PC-9 (cell line): Measurements from ENCODE around the gene TTLL3. TPM values are rescaled to one million over a fixed set of nuclear protein-coding genes. Genes with fewer than 3 reads are reported as not detected.
"Not testable (repeated sequence)": the region's sequence is repeated elsewhere in the genome, so short reads cannot be mapped to it uniquely, and the experiment has no call there.

Source experiments
- BruUV-seq: library from RNA; stranded (reverse); fragments of 400-500 nt; replicated peaks from 2 replicates; lab custom pipeline; 2021; lab: Mats Ljungman, UMichigan
- CTCF ChIA-PET: fragments of 300-600 bp; sonication (Branson Sonifier 250); formaldehyde crosslinking; loops from one replicate; lab custom pipeline; 2022; ENCODE audit warnings: antibody characterized with exemption; lab: Charles Lee
- POLR2A ChIA-PET: fragments of 300-600 bp; sonication (Branson Sonifier 250); formaldehyde crosslinking; loops from one replicate; lab custom pipeline; 2022; ENCODE audit warnings: antibody characterized with exemption; ENCODE audit not compliant: unreplicated experiment; lab: Charles Lee
- DNase-seq, 2 experiments: peaks; one replicate each; pipeline versions ENCODE4 v3.0.0 to v3.0.0-alpha.2; 2015 to 2022; ENCODE audit warnings: mixed read lengths in 1 of 2
- H2AFZ ChIP-seq: fragments of 200-600 bp; sonication (generic); 2 replicates; pipeline ENCODE4 v1.8.1; 2017; ENCODE audit warnings: antibody characterized with exemption
- H3F3A ChIP-seq: fragments of 200-600 bp; sonication (generic); 2 replicates; pipeline ENCODE4 v1.8.1; 2017; ENCODE audit warnings: antibody characterized with exemption, mild to moderate bottlenecking, low read depth; ENCODE audit not compliant: insufficient read depth
- H3K27ac ChIP-seq: fragments of 200-600 bp; sonication (generic); 2 replicates; pipeline ENCODE4 v1.6.1; 2016; ENCODE audit warnings: mixed run types
- H3K27me3 ChIP-seq: fragments of 200-600 bp; sonication (generic); 2 replicates; pipeline ENCODE4 v1.6.1; 2016; ENCODE audit warnings: low read depth, mixed run types; ENCODE audit not compliant: insufficient read depth
- H3K36me3 ChIP-seq: fragments of 200-600 bp; sonication (generic); 2 replicates; pipeline ENCODE4 v1.6.1; 2016; ENCODE audit warnings: low read depth, mixed run types
- H3K4me1 ChIP-seq: fragments of 200-600 bp; sonication (generic); replicated peaks from 2 replicates; pipeline ENCODE4 v1.6.1; 2016; ENCODE audit warnings: mixed run types; ENCODE audit not compliant: insufficient read depth
- H3K4me2 ChIP-seq: fragments of 200-600 bp; sonication (generic); 2 replicates; pipeline ENCODE4 v1.6.1; 2017; ENCODE audit warnings: mixed run types
- H3K4me3 ChIP-seq: fragments of 200-600 bp; sonication (generic); 2 replicates; pipeline ENCODE4 v1.6.1; 2016; ENCODE audit warnings: mixed run types
- H3K79me2 ChIP-seq: fragments of 200-600 bp; sonication (generic); 2 replicates; pipeline ENCODE4 v1.6.1; 2017; ENCODE audit warnings: low read depth, mixed run types
- H3K9me2 ChIP-seq: fragments of 200-600 bp; sonication (generic); 2 replicates; pipeline ENCODE4 v1.8.1; 2017; ENCODE audit warnings: mild to moderate bottlenecking; ENCODE audit not compliant: insufficient read depth
- H3K9me3 ChIP-seq: fragments of 200-600 bp; sonication (generic); 2 replicates; pipeline ENCODE4 v1.8.1; 2016; ENCODE audit warnings: low read depth; ENCODE audit not compliant: insufficient read depth
- H4K20me1 ChIP-seq: fragments of 200-600 bp; sonication (generic); 2 replicates; pipeline ENCODE4 v1.8.1; 2017; ENCODE audit not compliant: insufficient read depth
- CTCF ChIP-seq: fragments of 200-600 bp; sonication (generic); conservative IDR thresholded peaks from 2 replicates; pipeline ENCODE4 v1.6.1; 2017; ENCODE audit warnings: mixed run types, antibody characterized with exemption, mild to moderate bottlenecking, moderate library complexity
- EZH2 ChIP-seq: fragments of 200-600 bp; sonication (generic); IDR thresholded peaks from 2 replicates; pipeline ENCODE4 v1.8.0; 2017; ENCODE audit warnings: antibody characterized with exemption, low read depth
- intact Hi-C: fragments of 100-400 bp; cut with micrococcal nuclease; formaldehyde crosslinking; loops from one replicate; pipeline ENCODE4 v1.10.0; 2022; ENCODE audit not compliant: unreplicated experiment
- total RNA-seq: library from RNA; stranded (reverse); gene quantifications from 2 replicates; pipeline ENCODE4 v1.2.3, GENCODE V29; 2021

The TTLL3 gene
- total RNA-seq, 1 experiment from 2014 or later: 21.7 TPM

GRCh38 chr3:9846931-9847488, 36.9 kb downstream of the TTLL3 start:
- Histone ChIP-seq H3K27ac (no peak overlapping the region), H3K4me1 (peaks cover 28% of the 10 kb centered on the region), H3K4me2 (no peak overlapping the region), H3K9me3 (no peaks in the 10 kb centered on the region), H2AFZ (no peak overlapping the region), H3K4me3 (no peak overlapping the region), H3K27me3 (no peaks in the 10 kb centered on the region), H3K9me2 (no peaks in the 10 kb centered on the region), H3K36me3 (no peaks in the 10 kb centered on the region), H4K20me1 (no peaks in the 10 kb centered on the region; the same call in 1 of the 2 replicates), H3K79me2 (peaks cover 11% of the 10 kb centered on the region), H3F3A (peaks cover 15% of the 10 kb centered on the region)
- TF ChIP-seq CTCF (no peak), EZH2 (no peak)
- intact Hi-C loops: no loop called here
- ChIA-PET POLR2A (no interaction called here), CTCF (interaction anchor here (0.6 kb wide), 1 partner anchor 319 kb away, joined by 3 read pairs; no protein-coding TSS in a partner anchor)
- no TSS peak for BruUV-seq
- DNase-seq: no peak

GRCh38 chr3:9847870-9848269, 37.8 kb downstream of the TTLL3 start:
- H3K4me1 ChIP-seq: peaks cover 21% of the 10 kb centered on the region
- intact Hi-C loops: loop anchor here (2.0 kb wide), 2 partner anchors 85 to 99 kb away; partner anchors contain the start of gene CRELD1
- H3K9me2 ChIP-seq, H3K4me3 ChIP-seq, H3K79me2 ChIP-seq, H3K9me3 ChIP-seq, CTCF ChIA-PET, H3K27me3 ChIP-seq, POLR2A ChIA-PET, H3K4me2 ChIP-seq, H2AFZ ChIP-seq, H3K27ac ChIP-seq, H3K36me3 ChIP-seq, BruUV-seq, H4K20me1 ChIP-seq: not testable (repeated sequence)
- peak in 1 of 2 experiments; percentile 43 for DNase-seq
- H3F3A ChIP-seq: peaks cover 11% of the 10 kb centered on the region

- H3K9me2 ChIP-seq, H3K4me2 ChIP-seq, H3F3A ChIP-seq, POLR2A ChIA-PET, H3K4me3 ChIP-seq, H2AFZ ChIP-seq, H3K27ac ChIP-seq, H3K79me2 ChIP-seq, H4K20me1 ChIP-seq, H3K9me3 ChIP-seq, BruUV-seq, H3K36me3 ChIP-seq, H3K27me3 ChIP-seq, DNase-seq: not testable (repeated sequence)
- CTCF ChIA-PET: interaction anchor here (1.1 kb wide), 1 partner anchor 98 kb away, joined by 3 read pairs; no protein-coding TSS in a partner anchor
- peak; percentile 82 for TF ChIP-seq CTCF
- peaks cover 18% of the 10 kb centered on the region for H3K4me1 ChIP-seq
- intact Hi-C loops: loop anchor here (2.0 kb wide), 2 partner anchors 84 to 98 kb away; partner anchors contain the start of gene CRELD1
Measured at GRCh38 chr3:9848860-9849259, 38.8 kb downstream of the TTLL3 start.

GRCh38 chr3:9851383-9851782, 41.3 kb downstream of the TTLL3 start:
- H3F3A ChIP-seq, H3K9me3 ChIP-seq, H2AFZ ChIP-seq, H3K4me2 ChIP-seq, CTCF ChIA-PET, H3K4me3 ChIP-seq, DNase-seq, H3K27ac ChIP-seq, H3K4me1 ChIP-seq, H3K9me2 ChIP-seq, POLR2A ChIA-PET, BruUV-seq, intact Hi-C loops, H3K27me3 ChIP-seq, H3K36me3 ChIP-seq, H3K79me2 ChIP-seq, H4K20me1 ChIP-seq: not testable (repeated sequence)

- H3K9me2 ChIP-seq, H3K36me3 ChIP-seq, H3F3A ChIP-seq, POLR2A ChIA-PET, H3K4me2 ChIP-seq, BruUV-seq, H3K4me1 ChIP-seq, H3K27ac ChIP-seq, H4K20me1 ChIP-seq, intact Hi-C loops, CTCF ChIA-PET, H3K27me3 ChIP-seq, H2AFZ ChIP-seq, H3K79me2 ChIP-seq, H3K9me3 ChIP-seq, DNase-seq, H3K4me3 ChIP-seq: not testable (repeated sequence)
Measured at GRCh38 chr3:9851926-9852325, 41.9 kb downstream of the TTLL3 start.
